A549 (cell line): ENCODE results near the gene PIP4K2A. TPM values are rescaled to one million over a fixed set of nuclear protein-coding genes. Genes with fewer than 3 reads are reported as not detected.

ENCODE experiments used
- ATAC-seq, 2 experiments: fragments of 200-7000 bp in 1 of 2; fragments of >200 bp in 1 of 2; cut with Nextera tagmentation in 1 of 2; cut with Tn5 transposase in 1 of 2; 3 replicates each; pipeline versions ENCODE4 v1.8.0 to v1.9.1; 2018 to 2020; ENCODE audit warnings: mild to moderate bottlenecking in 1 of 2, moderate library complexity in 1 of 2
- CTCF ChIA-PET: fragments of 300-600 bp; sonication (Branson Sonifier 250); formaldehyde crosslinking; extraction: SDS; loops from one replicate; lab custom pipeline; 2021; ENCODE audit warnings: antibody characterized with exemption, inconsistent platforms; lab: Yijun Ruan, JAX
- POLR2A ChIA-PET: fragments of 350-600 bp; formaldehyde crosslinking; extraction: SDS; loops from one replicate; lab custom pipeline; 2021; ENCODE audit warnings: antibody characterized with exemption, inconsistent platforms; lab: Yijun Ruan, JAX
- DNase-seq, 2 experiments: peaks; one replicate each; pipeline versions ENCODE4 v3.0.0 to v3.0.0-alpha.2; 2011 to 2016; ENCODE audit warnings: low read depth in 1 of 2, low spot score in 1 of 2
- FAIRE-seq: peaks from 2 replicates; lab custom pipeline; 2011; peaks lifted over from hg19 to GRCh38; lab: Jason Lieb, UNC
- H3K27ac ChIP-seq, 2 experiments: fragments of >200 bp; sonication (Bioruptor Twin); formaldehyde crosslinking; 3 replicates each; pipeline ENCODE4 v1.5.1; 2016 to 2017
- H3K4me1 ChIP-seq: fragments of >200 bp; sonication (Bioruptor Twin); formaldehyde crosslinking; 3 replicates; pipeline ENCODE4 v1.6.1; 2016
- H3K4me2 ChIP-seq: fragments of >200 bp; sonication (Bioruptor Twin); formaldehyde crosslinking; 3 replicates; pipeline ENCODE4 v1.6.1; 2016
- H3K4me3 ChIP-seq: fragments of >200 bp; sonication (Bioruptor Twin); formaldehyde crosslinking; 3 replicates; pipeline ENCODE4 v1.5.1; 2016
- H3K9me3 ChIP-seq: fragments of >200 bp; sonication (Bioruptor Twin); formaldehyde crosslinking; 3 replicates; pipeline ENCODE4 v1.6.1; 2016
- ATOH8 ChIP-seq: fragments of 250-450 bp; sonication (Bioruptor Pico); IDR thresholded peaks from 2 replicates; pipeline ENCODE4 v1.5.0; 2020; ENCODE audit warnings: low read depth, mild to moderate bottlenecking, moderate library complexity
- EHF ChIP-seq: fragments of 250-450 bp; sonication (Bioruptor Pico); IDR thresholded peaks from 2 replicates; pipeline ENCODE4 v1.5.0; 2020; ENCODE audit warnings: mild to moderate bottlenecking
- FOXS1 ChIP-seq: fragments of 250-450 bp; sonication (Bioruptor Pico); IDR thresholded peaks from 2 replicates; pipeline ENCODE4 v1.5.0; 2020; ENCODE audit warnings: mild to moderate bottlenecking, moderate library complexity
- HEYL ChIP-seq: fragments of 250-450 bp; sonication (Bioruptor Pico); IDR thresholded peaks from 2 replicates; pipeline ENCODE4 v1.8.0; 2021; ENCODE audit warnings: mild to moderate bottlenecking, moderate library complexity
- HOXB5 ChIP-seq: fragments of 250-450 bp; sonication (Bioruptor Pico); IDR thresholded peaks from 2 replicates; pipeline ENCODE4 v1.5.0; 2020; ENCODE audit warnings: mild to moderate bottlenecking, moderate library complexity
- JUN ChIP-seq, 2 experiments: fragments of >200 bp; sonication (Bioruptor Twin); formaldehyde crosslinking; IDR thresholded peaks; 2 replicates in 1 of 2; 3 replicates in 1 of 2; pipeline ENCODE4 v1.6.1; 2016 to 2017
- JUNB ChIP-seq: fragments of >200 bp; sonication (Bioruptor Twin); formaldehyde crosslinking; IDR thresholded peaks from 2 replicates; pipeline ENCODE4 v1.6.1; 2016
- MAFK ChIP-seq: fragments of 450-650 bp; IDR thresholded peaks from 2 replicates; pipeline ENCODE4 v1.6.1; 2014; ENCODE audit not compliant: partially characterized antibody
- MAZ ChIP-seq: fragments of 150-350 bp; IDR thresholded peaks from 2 replicates; pipeline ENCODE4 v1.6.1; 2014; ENCODE audit warnings: antibody characterized with exemption, low read depth, low read length, borderline replicate concordance
- NR3C1 ChIP-seq: fragments of >200 bp; sonication (Bioruptor Twin); formaldehyde crosslinking; IDR thresholded peaks from 3 replicates; pipeline ENCODE4 v1.6.1; 2017
- PHF8 ChIP-seq: fragments of 200-600 bp; sonication (generic); IDR thresholded peaks from 2 replicates; pipeline ENCODE4 v1.6.1; 2016; ENCODE audit warnings: low read depth, mild to moderate bottlenecking, antibody characterized with exemption, moderate library complexity, borderline replicate concordance
- RFX5 ChIP-seq: fragments of 450-650 bp; IDR thresholded peaks from 2 replicates; pipeline ENCODE4 v1.7.1; 2014; ENCODE audit warnings: antibody characterized with exemption, mild to moderate bottlenecking, moderate library complexity
- RNF2 ChIP-seq: fragments of 200-600 bp; sonication (generic); IDR thresholded peaks from 2 replicates; pipeline ENCODE4 v1.6.1; 2016; ENCODE audit warnings: low read depth, mild to moderate bottlenecking, antibody characterized with exemption, moderate library complexity, borderline replicate concordance
- SREBF2 ChIP-seq: fragments of 450-650 bp; IDR thresholded peaks from 2 replicates; pipeline ENCODE4 v1.6.1; 2014; ENCODE audit warnings: mild to moderate bottlenecking, moderate library complexity
- TFCP2L1 ChIP-seq: fragments of 250-450 bp; sonication (Bioruptor Pico); IDR thresholded peaks from 2 replicates; pipeline ENCODE4 v1.5.0; 2021; ENCODE audit warnings: mild to moderate bottlenecking
- ZC3H11A ChIP-seq: fragments of 450-650 bp; IDR thresholded peaks from 2 replicates; pipeline ENCODE4 v1.6.1; 2014; ENCODE audit warnings: antibody characterized with exemption, mild to moderate bottlenecking
- ZFP36 ChIP-seq: fragments of 450-650 bp; IDR thresholded peaks from 2 replicates; pipeline ENCODE4 v1.6.1; 2014; ENCODE audit warnings: borderline replicate concordance; ENCODE audit not compliant: partially characterized antibody
- WGBS: methylation state at CpG from one replicate; pipeline ENCODE4 v1.1.6; 2017; ENCODE audit errors: missing lambda C conversion rate; 5-methylcytosine and 5-hydroxymethylcytosine counted together
- polyA plus RNA-seq, 4 experiments: library from polyadenylated mRNA; depleted of rRNA in 3 of 4; stranded (reverse); fragments of >200 nt; fragmentation: RNase III in 1 of 4; extraction: RNeasy Plus Mini Kit Qiagen cat#74134 plus additional on column Dnase treatment in 1 of 4; gene quantifications; 2 replicates in 3 of 4; 3 replicates in 1 of 4; pipeline ENCODE4 v1.2.3, GENCODE V29; 2011 to 2017
- TF ChIP-seq, protein P1 (sequence below): fragments of >200 bp; sonication (Bioruptor Twin); formaldehyde crosslinking; IDR thresholded peaks from 3 replicates; pipeline ENCODE4 v1.5.1; 2016
- TF ChIP-seq, protein P2 (sequence below): IDR thresholded peaks from 2 replicates; pipeline ENCODE4 v1.6.1; 2012

PIP4K2A gene
- polyA plus RNA-seq, 2 of the 4 experiments (the other 2 are of a cell fraction), result 23.1 to 24.0 TPM

DNA sequence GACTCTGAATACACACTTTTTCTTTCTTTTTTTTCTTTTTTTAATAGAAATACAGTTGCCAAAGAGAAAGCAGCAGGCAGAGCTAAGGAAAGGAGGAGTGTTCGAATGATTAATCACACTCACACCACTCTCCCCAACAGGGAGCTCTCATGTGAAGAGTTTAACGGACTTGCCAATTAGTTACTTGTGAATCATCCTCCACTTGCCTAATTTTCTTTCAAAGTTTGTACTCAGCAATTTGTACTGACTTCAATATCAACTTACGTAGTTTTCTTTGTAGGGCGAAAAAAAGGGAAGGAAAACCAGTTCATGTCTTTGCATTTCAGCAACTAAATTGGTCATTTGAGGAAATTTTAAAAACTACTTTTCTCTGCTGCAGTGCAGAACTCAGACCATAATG, 109.2 kb downstream of the PIP4K2A start:
- H3K4me1 ChIP-seq, result peaks cover 7% of the 10 kb centered on the region; the same call in 2 of the 3 replicates
- H3K4me3 ChIP-seq, result no peak overlapping the region
- no peak overlapping the region for H3K4me2 ChIP-seq
- no peaks in the 10 kb centered on the region for H3K9me3 ChIP-seq
- ATAC-seq, result no peak
- DNase-seq, result no peak
- POLR2A ChIA-PET, result no interaction called here
- H3K27ac ChIP-seq, result no peak overlapping the region
- TF ChIP-seq RFX5, result no peak
- no peak for TF ChIP-seq ZFP36
- no peak for TF ChIP-seq MAZ
- TF ChIP-seq, protein P1, sequence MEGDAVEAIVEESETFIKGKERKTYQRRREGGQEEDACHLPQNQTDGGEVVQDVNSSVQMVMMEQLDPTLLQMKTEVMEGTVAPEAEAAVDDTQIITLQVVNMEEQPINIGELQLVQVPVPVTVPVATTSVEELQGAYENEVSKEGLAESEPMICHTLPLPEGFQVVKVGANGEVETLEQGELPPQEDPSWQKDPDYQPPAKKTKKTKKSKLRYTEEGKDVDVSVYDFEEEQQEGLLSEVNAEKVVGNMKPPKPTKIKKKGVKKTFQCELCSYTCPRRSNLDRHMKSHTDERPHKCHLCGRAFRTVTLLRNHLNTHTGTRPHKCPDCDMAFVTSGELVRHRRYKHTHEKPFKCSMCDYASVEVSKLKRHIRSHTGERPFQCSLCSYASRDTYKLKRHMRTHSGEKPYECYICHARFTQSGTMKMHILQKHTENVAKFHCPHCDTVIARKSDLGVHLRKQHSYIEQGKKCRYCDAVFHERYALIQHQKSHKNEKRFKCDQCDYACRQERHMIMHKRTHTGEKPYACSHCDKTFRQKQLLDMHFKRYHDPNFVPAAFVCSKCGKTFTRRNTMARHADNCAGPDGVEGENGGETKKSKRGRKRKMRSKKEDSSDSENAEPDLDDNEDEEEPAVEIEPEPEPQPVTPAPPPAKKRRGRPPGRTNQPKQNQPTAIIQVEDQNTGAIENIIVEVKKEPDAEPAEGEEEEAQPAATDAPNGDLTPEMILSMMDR, result no peak
- FAIRE-seq, result no peak
- CTCF ChIA-PET, result interaction anchor here (1.0 to 1.4 kb wide), 2 partner anchors 15 to 385 kb away, joined by 3 to 4 read pairs; no protein-coding TSS in a partner anchor
- 94% methylated on average over 4 of the region's 4 CpGs for WGBS

GRCh38 chr10:22604344-22605126, 109.8 kb downstream of the PIP4K2A start:
- Histone ChIP-seq H3K27ac (no peak overlapping the region), H3K4me1 (peaks cover 11% of the 10 kb centered on the region), H3K9me3 (no peaks in the 10 kb centered on the region), H3K4me2 (no peak overlapping the region), H3K4me3 (no peak overlapping the region)
- CTCF ChIA-PET, result interaction anchor here (1.0 kb wide), 1 partner anchor 385 kb away, joined by 3 read pairs; no protein-coding TSS in a partner anchor
- no peak for FAIRE-seq
- no peak for ATAC-seq
- DNase-seq, result no peak
- WGBS, result 88% methylated on average over 15 of the region's 15 CpGs
- POLR2A ChIA-PET, result no interaction called here
- TF ChIP-seq, protein P1, result no peak
- TF ChIP-seq TFCP2L1 (CRISPR knock-in tag) (no peak), ZFP36 (no peak), NR3C1 (no peak), ATOH8 (no peak), RNF2 (no peak), MAFK (no peak), JUNB (no peak), HOXB5 (CRISPR knock-in tag) (no peak), EHF (CRISPR knock-in tag) (no peak), JUN (IDR thresholded peaks at IDR 0.05) (no peak), PHF8 (no peak), SREBF2 (no peak), ZC3H11A (no peak), FOXS1 (CRISPR knock-in tag) (no peak), HEYL (CRISPR knock-in tag) (no peak)
- TF ChIP-seq, protein P2, sequence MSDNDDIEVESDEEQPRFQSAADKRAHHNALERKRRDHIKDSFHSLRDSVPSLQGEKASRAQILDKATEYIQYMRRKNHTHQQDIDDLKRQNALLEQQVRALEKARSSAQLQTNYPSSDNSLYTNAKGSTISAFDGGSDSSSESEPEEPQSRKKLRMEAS, result no peak
